ENCODE results near the gene CRYBA4.

- no peak for TF ChIP-seq CTCF (IDR thresholded peaks at IDR 0.05)
- TF ChIP-seq POLR2A (IDR thresholded peaks at IDR 0.05): no peak
- no peak for TF ChIP-seq POLR2AphosphoS5 (IDR thresholded peaks at IDR 0.05)
Measured at GRCh38 chr22:26663374-26663923, 41.7 kb downstream of the CRYBA4 start.
